MM.1S (cell line): ENCODE measurements around the gene CCDC40.

Experiments used
- CTCF ChIP-seq: fragments of 300-600 bp; sonication (generic); IDR thresholded peaks from 2 replicates; pipeline ENCODE4 v1.5.1; 2016; ENCODE audit warnings: antibody characterized with exemption, low read length, mixed read lengths
- EZH2phosphoT487 ChIP-seq: fragments of 300-600 bp; sonication (generic); IDR thresholded peaks from 2 replicates; pipeline ENCODE4 v1.6.1; 2018; ENCODE audit warnings: antibody characterized with exemption, low read length

- TF ChIP-seq CTCF, result no peak
- TF ChIP-seq EZH2phosphoT487, result no peak
Observed at GRCh38 chr17:80045703-80046102, 9.3 kb downstream of the CCDC40 start.
